Esophagus muscularis mucosa (tissue), 3 donors: ENCODE data around the gene BCAS4.

Experiments
- CTCF ChIP-seq, 3 experiments: fragments of 200-600 bp in 2 of 3; fragments of 450-650 bp in 1 of 3; sonication (generic) in 2 of 3; IDR thresholded peaks; one replicate each; pipeline ENCODE4 v1.5.1; 2017 to 2019; ENCODE audit warnings: antibody characterized with exemption in 3 of 3, mild to moderate bottlenecking in 2 of 3, moderate library complexity in 1 of 3
- POLR2A ChIP-seq: fragments of 450-650 bp; IDR thresholded peaks from one replicate; pipeline ENCODE4 v1.6.1; 2017; ENCODE audit warnings: antibody characterized with exemption, moderate library complexity, mild to moderate bottlenecking, low read depth

GRCh38 chr20:50883856-50884255 lies 89.0 kb downstream of the BCAS4 start:
- no peak for TF ChIP-seq POLR2A
- no peak for TF ChIP-seq CTCF (IDR thresholded peaks at IDR 0.05)
